ENCODE measurements around the gene ZNF524.

Gene ZNF524

DNA sequence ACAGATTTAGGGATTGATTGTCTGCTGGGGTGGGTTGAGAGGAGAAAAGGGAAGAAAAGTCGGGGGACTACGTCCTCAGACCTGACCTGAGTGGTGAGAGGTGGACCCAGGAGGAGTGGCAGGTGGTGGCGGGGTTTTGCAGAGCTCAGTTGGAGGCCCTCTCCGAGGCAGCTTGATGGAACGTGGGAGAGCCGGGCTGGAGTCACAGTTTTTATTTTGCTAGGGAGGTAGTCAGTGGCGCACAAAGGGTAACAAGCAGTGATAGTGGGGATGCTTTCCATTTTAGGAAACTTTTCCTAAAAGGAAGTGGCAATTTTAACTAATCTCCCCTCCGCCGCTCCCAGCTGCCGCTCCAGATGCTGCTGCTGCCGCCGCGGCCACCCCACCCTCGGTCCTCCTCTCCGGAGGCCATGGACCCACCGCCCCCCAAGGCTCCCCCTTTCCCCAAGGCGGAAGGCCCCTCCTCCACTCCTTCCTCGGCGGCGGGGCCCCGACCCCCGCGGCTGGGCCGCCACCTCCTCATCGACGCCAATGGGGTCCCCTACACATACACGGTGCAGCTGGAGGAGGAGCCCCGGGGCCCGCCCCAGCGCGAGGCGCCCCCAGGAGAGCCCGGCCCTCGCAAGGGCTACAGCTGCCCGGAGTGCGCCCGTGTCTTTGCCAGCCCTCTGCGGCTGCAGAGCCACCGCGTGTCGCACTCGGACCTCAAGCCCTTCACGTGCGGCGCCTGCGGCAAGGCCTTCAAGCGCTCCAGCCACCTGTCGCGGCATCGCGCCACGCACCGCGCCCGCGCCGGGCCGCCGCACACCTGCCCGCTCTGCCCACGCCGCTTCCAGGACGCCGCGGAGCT lies 42.3 kb downstream of the ZNF524 start:
- no peak for DNase-seq (ENCODE audit: low read depth in 2 of 2)

DNA sequence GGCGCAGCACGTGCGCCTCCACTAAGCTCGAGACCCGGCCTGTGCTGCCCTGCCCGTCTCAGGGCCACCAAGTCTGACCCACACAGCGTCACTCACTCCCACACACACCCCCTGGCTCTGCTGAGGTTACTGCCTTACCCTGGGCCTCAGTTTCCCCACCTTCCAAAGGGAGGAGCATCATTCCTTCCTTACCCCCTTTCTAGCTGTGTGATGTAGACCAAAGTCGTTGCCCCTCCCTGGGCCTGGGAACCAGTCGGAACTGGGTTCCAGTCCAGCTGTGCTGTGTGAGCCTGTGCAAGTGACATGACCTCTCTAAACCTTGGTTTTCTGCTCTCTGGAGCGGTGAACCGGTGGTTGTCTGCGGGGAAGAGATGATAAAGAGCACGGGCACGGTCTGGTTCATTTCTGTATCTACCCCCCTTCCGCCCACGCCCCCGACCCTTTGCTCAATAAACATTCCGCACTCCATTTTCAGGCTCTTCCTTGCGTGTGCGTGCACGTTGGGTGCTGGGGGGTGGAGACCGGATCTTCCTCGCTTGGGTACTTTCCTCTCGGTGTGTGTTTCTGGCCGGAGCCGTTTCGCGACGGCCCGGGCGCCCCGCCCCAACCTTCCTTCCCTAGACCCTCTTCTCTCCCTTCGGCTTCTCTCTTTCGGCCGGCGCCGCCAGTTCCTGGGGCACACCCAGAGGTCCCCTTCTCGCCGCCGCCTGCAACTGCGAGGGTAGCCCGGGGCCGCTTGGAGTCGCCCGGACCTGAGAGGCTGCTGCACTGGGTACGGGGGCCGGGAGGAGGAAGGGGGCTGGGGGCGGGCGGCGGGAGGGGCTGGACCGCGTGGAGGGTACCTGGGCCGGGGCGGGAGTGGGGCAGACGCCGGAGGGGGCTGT lies 43.2 kb downstream of the ZNF524 start, which contains the start of gene ZNF581:
Gene ZNF581 (plus strand): TSS at position 647 of the 884 bp plus-strand sequence. CDS start 923 bp downstream, outside the sequence.
- peak; percentile 74 to 76 for DNase-seq (ENCODE audit: low read depth in 2 of 2)

DNA sequence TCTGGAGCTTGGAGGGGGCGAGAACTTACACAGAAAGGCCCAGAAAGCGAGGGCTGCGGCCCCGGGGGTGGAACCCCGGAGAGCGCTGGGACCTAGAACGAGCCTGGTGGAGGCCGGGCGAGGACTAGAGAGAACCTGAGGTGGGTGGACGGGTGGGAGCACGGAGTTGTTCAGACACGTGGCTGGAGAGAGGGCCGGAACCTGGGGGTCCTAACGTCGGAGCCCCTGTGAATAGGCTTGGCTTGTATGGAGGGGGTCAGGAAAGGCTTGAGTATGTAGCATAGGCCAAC lies 43.7 kb downstream of the ZNF524 start:
- no peak for DNase-seq (ENCODE audit: low read depth in 2 of 2)

DNA sequence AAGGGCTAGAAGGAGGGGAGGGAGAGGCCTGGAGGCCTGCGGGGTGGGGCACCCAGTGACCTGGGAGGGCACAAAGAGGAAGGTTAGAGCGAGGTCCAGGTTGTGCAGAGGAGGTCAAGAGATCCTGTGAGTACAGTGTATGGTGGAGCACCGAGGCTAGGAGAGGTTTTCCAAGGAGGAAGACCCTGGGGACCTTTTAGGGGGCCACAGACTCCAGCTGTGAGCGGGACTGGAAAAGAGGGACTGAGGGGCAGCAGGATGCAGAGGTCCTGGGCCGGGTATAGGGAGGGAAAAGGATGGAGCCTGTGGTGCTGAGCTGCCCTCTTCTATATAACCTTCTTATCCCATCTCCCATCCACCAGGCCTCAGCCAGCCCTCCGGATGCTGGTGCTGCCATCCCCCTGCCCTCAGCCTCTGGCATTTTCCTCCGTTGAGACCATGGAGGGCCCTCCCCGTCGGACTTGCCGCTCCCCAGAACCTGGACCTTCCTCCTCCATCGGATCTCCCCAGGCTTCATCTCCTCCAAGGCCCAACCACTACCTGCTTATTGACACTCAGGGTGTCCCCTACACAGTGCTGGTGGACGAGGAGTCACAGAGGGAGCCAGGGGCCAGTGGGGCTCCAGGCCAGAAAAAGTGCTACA lies 44.2 kb downstream of the ZNF524 start:
- no peak for DNase-seq (ENCODE audit: low read depth in 2 of 2)

DNA sequence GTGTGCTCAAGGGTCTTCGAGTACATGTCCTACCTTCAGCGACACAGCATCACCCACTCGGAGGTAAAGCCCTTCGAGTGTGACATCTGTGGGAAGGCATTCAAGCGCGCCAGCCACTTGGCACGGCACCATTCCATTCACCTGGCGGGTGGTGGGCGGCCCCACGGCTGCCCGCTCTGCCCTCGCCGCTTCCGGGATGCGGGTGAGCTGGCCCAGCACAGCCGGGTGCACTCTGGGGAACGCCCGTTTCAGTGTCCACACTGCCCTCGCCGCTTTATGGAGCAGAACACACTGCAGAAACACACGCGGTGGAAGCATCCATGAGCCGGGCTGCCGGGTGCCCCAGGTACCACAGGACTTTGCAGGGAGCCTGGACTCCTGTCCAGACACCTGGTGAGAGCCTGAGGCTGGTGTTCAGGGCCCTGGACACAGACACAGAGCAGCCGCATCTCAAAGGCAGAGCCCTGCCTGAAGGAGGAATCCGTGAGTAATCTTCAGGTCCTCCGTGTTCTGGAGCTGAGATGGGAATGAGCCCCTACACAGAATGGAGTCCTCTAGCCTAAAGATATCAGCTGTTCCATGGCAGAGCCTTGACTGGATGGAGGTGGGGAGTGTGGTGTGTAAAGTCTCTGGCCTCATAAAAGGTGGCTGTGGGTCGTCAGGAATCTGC lies 44.9 kb downstream of the ZNF524 start:
- no peak for DNase-seq (ENCODE audit: low read depth in 2 of 2)

DNA sequence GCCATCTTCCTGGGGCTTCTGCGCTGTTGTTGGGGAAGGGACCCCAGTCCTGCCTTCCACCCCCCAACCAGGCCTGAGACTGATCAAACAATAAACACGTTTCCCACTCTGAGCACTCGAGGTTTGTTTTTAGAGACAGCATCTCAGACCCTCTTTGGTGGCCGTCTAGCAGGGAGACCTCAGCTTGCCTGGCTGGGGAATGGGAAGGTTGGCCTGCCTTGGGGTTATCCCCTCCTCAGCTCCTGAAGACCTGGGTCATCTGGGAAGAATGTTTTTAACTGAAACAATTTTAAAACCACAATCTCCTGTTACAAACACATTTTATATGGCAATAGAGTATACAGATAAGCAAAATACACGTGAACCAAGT lies 45.4 kb downstream of the ZNF524 start:
- no peak for DNase-seq (ENCODE audit: low read depth in 2 of 2)

DNA sequence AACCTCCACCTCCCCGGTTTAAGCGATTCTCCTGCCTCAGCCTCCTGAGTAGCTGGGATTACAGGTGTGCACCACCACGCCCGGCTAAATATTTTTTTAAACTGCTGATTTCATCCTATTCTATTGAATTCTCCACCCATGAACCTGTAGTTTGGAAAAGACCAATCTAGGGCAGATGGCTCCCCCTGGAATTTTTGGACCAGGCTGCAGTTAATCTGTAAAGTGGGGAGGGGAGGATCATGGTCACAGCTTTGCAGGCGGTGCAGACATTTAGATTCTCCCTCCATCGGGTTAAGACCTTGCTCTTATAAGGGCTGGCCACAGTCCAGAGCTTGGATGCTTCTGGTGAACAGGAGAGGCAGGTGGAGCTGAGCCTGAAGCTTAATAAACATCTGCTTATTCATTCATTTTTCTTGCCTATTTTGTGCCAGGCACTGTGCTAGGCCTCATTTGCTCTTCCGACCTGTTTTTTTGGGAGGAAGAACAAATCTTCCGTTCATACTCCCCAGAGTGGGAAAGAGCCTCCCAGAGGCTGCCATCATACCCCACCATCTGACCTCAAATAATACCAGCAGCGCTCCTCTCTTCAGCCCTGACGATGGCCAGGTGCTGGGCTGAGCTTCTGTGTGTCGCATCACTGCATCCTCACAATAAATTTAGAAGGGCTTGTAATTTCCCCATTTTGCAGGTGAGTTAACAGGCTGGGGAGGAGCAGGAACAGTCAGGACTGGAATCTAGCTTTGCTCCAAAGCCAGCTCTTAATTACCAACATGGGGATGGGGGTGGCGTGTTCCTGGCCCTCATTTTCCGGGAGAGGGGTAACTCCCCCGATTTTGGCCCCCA lies 47.0 kb downstream of the ZNF524 start:
- DNase-seq (ENCODE audit: low read depth in 2 of 2), result no peak

DNA sequence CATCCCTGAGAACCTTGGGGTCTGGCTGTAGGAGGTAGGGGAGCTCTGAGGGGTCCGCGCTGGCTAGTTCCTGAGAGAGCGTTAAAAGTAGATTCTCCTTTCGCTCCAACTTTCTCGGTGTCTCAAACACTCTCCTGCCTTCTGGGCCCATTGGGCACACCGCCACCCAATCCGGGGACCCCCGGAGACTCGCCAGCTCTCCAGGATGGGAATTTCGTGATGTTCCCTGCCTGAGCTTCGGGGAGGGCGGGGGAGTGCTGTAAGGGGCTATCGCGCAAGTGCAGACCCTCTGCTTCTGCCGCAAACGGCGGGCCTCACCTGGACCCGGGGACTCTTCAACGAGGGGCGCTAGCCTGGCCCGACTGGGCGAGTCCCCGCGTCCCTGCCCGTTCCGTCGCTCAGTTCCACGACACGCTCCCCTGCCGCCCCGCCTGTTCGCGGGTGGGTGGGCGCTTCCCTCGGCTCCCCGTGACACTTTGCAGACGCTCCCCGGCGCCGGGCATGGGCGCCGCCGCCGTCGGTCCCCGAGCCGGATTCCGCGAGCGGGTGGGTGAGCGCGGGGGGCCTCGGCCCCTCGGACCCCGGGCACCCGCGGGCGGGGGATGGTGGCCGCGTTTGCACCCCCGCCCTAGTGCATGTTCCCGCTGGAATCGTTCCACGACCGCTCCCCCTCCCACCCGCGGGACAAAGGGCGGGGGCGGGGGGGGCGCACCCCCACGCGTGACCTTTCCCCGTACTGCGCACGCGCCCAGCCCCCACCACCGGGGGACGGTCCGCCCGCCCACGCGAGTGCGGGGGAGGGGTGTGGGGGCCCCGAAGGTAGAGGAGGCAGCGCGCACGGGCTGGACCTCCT lies 47.9 kb downstream of the ZNF524 start, which contains the start of gene CCDC106:
Gene CCDC106 (plus strand): TSS at position 481 of the 853 bp plus-strand sequence. CDS start 835 bp downstream, outside the sequence.
- DNase-seq (ENCODE audit: low read depth in 2 of 2), result peak in 1 of 2 donors; percentile 55

DNA sequence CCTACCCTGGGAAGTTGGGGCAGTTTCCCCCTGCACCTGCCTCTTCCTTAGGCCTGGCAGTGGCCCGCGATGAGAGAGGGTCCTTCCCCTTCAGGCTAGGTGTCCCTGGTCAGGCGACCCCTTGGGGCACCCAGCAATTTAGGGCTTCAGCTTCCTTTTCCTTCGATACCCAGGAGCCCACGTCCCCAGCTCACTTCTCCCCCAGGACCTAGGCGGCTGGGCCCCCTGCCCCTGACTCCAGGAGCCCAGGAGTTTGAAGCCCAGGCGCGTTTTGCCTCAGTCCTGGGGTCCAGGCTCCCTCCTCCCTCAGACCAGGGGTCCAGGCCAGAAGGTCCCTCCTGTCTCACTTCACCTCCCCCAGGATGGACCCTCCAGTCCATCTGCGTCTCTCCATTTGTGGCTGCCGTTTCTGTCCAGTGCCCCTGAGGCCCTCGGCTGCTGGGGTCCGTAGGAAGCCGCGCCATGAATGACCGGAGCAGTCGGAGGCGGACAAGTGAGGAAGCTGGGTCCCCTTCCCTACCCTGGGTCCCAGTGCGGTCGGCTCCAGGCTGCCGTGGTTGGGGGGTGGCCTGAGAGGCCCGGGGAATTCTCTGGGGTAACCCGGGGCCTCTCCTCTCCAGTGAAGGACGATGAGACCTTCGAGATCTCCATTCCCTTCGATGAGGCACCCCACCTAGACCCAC lies 48.6 kb downstream of the ZNF524 start:
- DNase-seq (ENCODE audit: low read depth in 2 of 2), result no peak

DNA sequence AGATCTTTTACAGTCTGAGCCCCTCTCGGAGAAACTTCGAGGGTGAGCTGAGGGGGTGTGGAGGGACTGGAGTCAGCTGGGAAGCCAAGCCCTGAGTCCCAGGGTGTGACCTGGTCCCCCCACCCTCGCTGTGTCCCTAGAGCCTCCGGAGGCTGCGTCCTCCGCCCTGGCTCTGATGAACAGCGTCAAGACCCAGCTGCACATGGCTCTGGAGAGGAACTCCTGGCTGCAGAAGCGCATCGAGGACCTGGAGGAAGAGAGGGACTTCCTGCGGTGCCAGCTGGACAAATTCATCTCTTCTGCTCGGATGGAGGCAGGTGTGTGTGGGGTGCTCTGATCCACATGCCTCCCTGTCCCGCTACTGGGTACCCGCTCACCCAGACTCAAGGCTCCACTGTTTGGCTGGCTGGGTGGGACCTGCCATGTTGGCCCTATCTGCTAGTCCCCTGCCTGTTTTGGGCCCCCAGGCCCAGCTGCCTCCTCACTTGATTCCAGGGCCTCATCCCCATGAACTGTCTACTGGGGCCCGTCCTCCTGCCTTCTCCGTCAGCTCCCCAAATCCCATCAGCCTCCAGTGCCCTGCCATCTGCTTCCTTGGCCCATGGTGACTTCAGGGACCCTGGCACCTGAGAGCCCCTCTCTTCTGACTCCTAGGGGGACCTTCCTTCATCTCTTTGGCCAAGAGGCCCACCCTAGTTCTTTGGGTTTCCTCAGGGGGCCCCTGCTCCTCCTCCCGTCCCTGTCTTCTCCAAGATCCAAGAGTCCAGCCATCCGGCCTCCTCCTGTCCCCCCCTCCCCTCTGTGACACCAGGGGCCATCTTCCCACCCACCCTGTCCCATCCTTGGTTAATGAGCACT lies 49.4 kb downstream of the ZNF524 start:
- DNase-seq (ENCODE audit: low read depth in 2 of 2), result no peak

DNA sequence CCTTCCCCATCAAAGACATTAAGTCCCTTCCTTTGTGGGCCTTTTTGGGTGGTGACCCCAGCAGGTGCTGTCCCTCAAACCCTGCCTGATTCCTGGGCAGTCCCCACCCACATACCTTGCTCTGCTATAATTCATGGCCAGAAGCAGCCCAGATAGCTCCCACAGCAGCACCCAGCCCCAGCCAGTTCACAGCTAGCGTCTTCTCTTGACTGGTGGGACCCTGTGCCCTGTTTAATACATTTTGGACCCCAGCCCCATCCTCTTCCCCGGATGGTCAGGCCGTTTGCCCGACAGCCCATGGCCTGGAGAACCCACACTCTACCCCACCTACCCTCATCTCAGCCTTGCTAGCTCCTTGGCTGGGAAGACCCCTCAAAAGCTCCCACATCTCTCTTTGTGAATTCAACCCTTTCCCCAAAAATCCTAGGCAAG lies 50.1 kb downstream of the ZNF524 start:
- DNase-seq (ENCODE audit: low read depth in 2 of 2), result no peak

DNA sequence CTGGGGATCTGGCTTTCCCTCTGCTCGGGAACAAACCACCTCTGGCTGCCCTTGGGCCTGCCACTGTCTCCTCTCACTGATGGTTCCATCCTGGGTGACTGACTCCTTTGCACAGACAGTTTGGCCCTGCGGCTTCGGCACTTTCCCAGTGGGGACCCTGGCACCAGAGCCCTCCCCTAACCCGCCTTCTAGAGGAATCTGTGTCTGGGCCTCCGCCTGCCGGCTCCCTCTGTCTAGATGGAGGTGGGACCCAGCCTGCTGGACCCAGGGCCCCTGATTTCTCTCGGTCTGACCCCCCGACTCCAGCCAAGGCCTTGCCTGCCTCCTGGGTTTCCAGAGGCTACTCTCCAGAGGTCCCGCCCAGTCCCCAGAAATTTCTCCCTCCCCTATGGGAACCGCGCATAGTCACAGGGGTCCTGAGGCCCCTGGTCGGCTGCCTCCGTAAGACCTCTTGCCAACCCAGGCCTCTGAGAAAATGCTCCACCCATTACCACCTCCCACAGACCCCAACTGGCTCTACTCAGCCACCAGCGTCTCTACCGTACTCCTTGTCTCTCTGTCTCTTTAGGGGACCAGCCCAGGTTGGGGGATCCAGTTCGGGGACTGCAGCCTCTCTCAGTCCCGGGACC lies 50.6 kb downstream of the ZNF524 start:
- no peak for DNase-seq (ENCODE audit: low read depth in 2 of 2)

DNA sequence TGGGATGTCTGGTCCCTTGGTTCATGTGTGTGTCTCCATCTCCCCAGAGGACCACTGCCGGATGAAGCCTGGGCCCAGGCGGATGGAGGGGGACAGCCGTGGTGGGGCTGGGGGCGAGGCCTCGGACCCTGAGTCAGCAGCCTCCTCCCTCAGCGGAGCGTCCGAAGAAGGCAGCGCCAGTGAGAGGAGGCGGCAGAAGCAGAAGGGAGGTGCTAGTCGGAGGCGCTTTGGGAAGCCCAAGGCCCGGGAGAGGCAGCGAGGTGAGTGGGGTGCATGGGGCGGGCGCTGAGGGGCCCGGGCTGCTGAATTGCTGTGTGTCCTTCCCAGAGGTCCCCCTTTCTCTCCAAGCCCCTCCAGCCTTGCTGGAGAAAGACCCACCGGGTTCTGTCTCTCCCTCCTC lies 51.1 kb downstream of the ZNF524 start:
- no peak for DNase-seq (ENCODE audit: low read depth in 2 of 2)

DNA sequence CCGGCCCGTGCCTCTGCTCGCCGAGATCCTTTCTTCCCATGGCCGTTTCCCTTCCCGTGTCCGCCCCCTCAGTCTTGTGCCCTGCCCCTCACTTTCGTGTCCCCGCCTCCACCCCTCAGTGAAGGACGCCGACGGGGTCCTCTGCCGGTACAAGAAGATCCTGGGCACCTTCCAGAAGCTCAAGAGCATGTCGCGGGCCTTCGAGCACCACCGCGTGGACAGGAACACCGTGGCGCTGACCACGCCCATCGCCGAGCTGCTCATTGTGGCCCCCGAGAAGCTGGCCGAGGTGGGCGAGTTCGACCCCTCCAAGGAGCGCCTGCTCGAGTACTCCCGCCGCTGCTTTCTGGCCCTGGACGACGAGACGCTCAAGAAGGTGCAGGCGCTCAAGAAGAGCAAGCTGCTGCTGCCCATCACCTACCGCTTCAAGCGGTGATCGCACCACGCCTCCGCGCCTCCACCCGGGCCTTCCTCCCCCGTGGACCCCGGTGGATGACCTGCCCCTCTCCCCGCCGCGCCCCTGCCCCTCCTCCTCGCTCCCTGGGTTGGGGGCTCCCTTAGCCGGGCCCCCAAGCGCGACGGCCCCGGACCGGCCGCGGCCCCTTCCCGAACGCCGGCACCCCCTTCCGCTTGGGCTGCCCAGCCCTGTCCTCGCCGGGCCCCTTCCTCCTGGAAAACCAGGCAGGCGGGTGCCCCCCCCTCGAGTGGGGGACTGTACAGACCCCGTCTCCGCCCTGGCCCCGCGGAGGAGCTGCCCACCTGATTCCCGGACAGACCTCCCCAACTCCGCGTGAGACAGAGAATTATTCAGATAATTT lies 52.4 kb downstream of the ZNF524 start:
- DNase-seq (ENCODE audit: low read depth in 2 of 2), result no peak

All from stimulated activated CD4-positive, alpha-beta T cell treated with anti-CD3 and anti-CD28 coated beads, Interleukin-1b, Interleukin-23, amount 100 ng/mL, for 4 hours (primary cell).